Activated CD4-positive, alpha-beta T cell treated with anti-CD3 and anti-CD28 coated beads for 36 hours (primary cell): ENCODE measurements around the gene TMEM235. TPM values are rescaled to one million over a fixed set of nuclear protein-coding genes. Genes with fewer than 3 reads are reported as not detected.

Experiments used
- ATAC-seq: fragments of 200-7000 bp; cut with Tn5 transposase; one replicate; pipeline ENCODE4 v1.10.0; 2021; ENCODE audit warnings: mild to moderate bottlenecking, moderate library complexity
- CTCF ChIA-PET: fragments of 350-600 bp; sonication (Branson Sonifier 250); formaldehyde crosslinking; loops from one replicate; lab custom pipeline; 2021; ENCODE audit warnings: antibody characterized with exemption; lab: Charles Lee
- POLR2A ChIA-PET: fragments of 350-600 bp; sonication (Branson Sonifier 250); formaldehyde crosslinking; loops from one replicate; lab custom pipeline; 2021; ENCODE audit warnings: antibody characterized with exemption, inconsistent platforms; lab: Charles Lee
- DNase-seq: peaks from one replicate; pipeline ENCODE4 v3.0.0-alpha.2; 2020
- H3K27ac Mint-ChIP-seq: one replicate; pipeline ENCODE4 v1.8.0; 2021; ENCODE audit warnings: mixed read lengths
- H3K27me3 Mint-ChIP-seq: one replicate; pipeline ENCODE4 v1.8.0; 2021; ENCODE audit warnings: mixed read lengths
- H3K36me3 Mint-ChIP-seq: one replicate; pipeline ENCODE4 v1.8.0; 2021; ENCODE audit warnings: low read depth, mixed read lengths
- H3K4me1 Mint-ChIP-seq: one replicate; pipeline ENCODE4 v1.8.0; 2021; ENCODE audit warnings: mixed read lengths
- H3K4me3 Mint-ChIP-seq: one replicate; pipeline ENCODE4 v1.8.0; 2021; ENCODE audit warnings: mild to moderate bottlenecking, moderate library complexity, mixed read lengths
- H3K9me3 Mint-ChIP-seq: one replicate; pipeline ENCODE4 v1.8.0; 2021; ENCODE audit warnings: low read depth, mixed read lengths
- intact Hi-C, 2 experiments: fragments of 100-400 bp; cut with DNase I in 1 of 2; cut with micrococcal nuclease in 1 of 2; formaldehyde crosslinking; loops; one replicate each; pipeline versions ENCODE4 v1.14.2 to v1.15.1; 2022 to 2024; cut with DNase I, micrococcal nuclease
- total RNA-seq, 2 experiments: library from RNA; stranded (reverse); gene quantifications; one replicate each; pipeline ENCODE4 v1.2.3, GENCODE V29; 2021

TMEM235 gene
- total RNA-seq, 2 experiments from 2014 or later, result not detected

DNA sequence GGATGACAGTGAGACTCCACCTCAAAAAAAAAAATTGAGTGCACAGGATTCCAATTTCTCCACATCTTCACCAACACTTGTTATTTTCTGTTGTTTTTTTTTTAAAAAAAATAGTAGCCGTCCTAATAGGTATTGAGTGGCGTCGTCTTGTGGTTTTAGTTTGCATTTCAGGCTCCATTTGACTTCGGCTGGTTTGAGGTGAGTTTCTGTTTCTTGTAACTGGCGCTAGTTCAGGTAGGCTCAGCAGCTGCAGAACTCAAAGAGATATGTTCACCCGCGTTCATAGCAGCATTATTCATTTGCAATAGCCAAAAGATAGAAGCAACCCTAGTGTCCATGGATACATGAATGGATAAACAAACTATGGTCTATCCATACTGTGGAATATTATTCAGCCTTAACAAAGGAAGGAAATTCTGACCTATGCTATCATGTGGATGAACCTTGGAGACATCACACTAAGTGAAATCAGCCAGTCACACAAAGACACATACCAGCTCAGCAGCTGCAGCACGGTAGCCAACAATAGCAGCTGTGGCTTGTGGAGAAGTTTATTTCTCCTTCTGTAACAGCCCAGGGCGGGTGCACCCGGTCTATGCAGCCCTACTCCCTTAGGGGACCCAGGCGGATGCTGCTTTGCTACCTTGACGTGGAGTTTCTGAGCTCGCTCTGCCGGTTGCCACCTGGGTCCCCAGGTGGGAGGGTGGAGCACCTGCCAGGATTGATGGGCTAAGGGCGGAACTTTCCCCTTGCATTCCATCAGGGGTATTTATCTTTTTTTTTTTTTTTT lies 44.9 kb downstream of the TMEM235 start:
- peak; percentile 20 for ATAC-seq
- H3K36me3 Mint-ChIP-seq, result no peaks in the 10 kb centered on the region
- DNase-seq, result no peak
- no peak overlapping the region for H3K27ac Mint-ChIP-seq
- ChIA-PET POLR2A (no interaction called here), CTCF (interaction anchor here (1.0 kb wide), 1 partner anchor 145 kb away, joined by 5 read pairs; no protein-coding TSS in a partner anchor)
- no peaks in the 10 kb centered on the region for H3K9me3 Mint-ChIP-seq
- H3K4me3 Mint-ChIP-seq, result no peak overlapping the region
- intact Hi-C loops, result no loop called here
- H3K4me1 Mint-ChIP-seq, result peaks cover 31% of the 10 kb centered on the region
- no peaks in the 10 kb centered on the region for H3K27me3 Mint-ChIP-seq

DNA sequence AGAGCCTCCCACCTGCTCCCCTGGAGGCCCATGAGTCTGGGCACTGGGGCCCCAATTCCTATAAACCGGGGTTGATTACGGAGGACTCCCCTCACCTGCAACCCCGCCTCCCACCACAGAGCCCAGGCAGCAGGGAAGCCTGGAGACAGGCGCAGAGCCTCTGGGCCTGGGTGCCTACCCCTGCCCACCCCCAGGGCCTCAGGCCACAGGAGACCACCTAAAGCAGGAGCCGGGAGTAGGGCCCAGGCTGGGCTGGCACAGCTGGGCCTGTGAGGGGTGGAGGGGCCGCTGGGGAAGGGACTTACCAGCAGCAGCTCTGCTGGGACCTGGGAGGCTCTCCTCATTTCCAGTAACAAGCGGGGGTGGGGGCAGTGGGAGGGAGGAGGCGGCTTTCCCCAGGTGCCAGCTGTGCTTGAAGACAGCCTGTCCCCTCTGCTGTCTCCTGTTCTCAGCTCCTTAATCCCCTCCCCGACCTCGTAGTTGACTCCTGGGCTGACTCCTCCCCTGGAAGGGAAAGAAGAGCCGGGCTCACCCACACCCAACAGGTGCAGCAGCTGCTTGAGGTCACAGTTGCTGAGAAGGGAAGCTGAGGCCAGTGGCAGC lies 46.8 kb downstream of the TMEM235 start:
- ATAC-seq (peak; percentile 21), DNase-seq (no peak)
- no peaks in the 10 kb centered on the region for H3K36me3 Mint-ChIP-seq
- H3K9me3 Mint-ChIP-seq, result no peaks in the 10 kb centered on the region
- no peaks in the 10 kb centered on the region for H3K27me3 Mint-ChIP-seq
- peaks cover 12% of the 10 kb centered on the region for H3K4me1 Mint-ChIP-seq
- POLR2A ChIA-PET, result interaction anchor here (0.5 kb wide), 1 partner anchor 78 kb away, joined by 3 read pairs; no protein-coding TSS in a partner anchor
- no peak overlapping the region for H3K4me3 Mint-ChIP-seq
- no peak overlapping the region for H3K27ac Mint-ChIP-seq
- intact Hi-C loops, result no loop called here
- CTCF ChIA-PET, result no interaction called here

DNA sequence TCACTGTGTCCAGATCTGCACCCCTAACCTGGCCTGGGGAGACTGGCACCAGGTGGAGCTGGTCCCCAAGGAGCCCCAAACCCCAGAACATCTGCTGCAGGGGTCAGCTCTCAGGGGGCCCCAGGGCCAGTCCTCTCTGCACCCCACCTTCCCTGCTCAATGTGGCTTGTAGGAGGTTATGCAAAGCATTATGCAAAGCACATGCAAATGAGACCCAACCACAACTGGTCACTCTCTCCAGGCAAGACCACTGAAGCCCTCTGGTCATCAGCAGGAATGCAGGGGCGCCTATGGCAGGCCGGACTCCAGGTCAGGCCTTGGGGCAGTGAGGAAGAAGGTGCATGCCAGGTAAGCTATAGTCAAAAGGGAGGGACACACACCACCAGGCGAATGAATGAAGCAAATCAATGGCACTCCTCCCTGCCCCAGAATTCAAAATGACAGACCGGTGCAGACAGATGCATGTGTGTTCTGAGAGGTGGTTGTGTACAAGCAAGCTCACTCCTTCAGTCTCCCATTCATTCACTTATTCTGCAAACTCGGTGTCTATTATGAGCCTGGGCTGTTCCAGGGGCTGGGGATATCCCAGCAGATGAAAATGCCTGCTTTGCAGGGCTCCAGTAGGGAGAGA lies 48.0 kb downstream of the TMEM235 start:
- Mint-ChIP-seq H3K27ac (no peak overlapping the region), H3K36me3 (no peaks in the 10 kb centered on the region), H3K9me3 (no peaks in the 10 kb centered on the region), H3K4me3 (no peak overlapping the region), H3K27me3 (no peaks in the 10 kb centered on the region), H3K4me1 (peaks cover 11% of the 10 kb centered on the region)
- CTCF ChIA-PET, result interaction anchor here (1.4 kb wide), 1 partner anchor 10 kb away, joined by 3 read pairs; no protein-coding TSS in a partner anchor
- DNase-seq (no peak), ATAC-seq (no peak)
- intact Hi-C loops, result no loop called here
- POLR2A ChIA-PET, result no interaction called here

DNA sequence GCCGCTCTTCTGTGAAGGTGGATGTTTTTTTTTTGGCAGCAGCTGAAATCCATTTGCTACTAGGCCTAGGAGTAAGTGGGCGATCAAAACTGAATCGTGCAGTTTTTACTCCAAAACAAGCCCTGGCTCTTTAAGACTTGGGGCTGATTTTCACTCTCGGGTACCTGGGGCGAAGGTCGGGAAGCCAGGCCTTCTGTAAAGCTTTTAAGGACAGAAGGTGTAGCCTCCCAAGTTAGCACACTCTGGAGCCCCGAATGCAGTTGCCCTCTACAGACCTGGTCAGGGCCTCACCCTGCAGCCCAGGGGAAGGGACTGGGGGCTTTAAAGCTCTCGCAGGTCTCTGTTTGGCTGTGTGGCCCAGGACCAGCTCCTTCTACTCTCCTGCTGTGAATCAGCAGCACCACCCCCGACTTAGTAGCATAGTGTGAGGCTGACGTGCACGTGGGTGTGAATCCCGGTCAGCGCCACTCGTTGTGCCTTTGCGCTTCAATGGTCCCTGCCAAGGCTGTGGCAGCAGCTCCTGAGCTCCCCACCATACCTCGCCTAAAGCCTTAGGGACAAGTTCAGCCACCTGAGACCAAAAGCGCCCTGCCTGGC lies 49.9 kb downstream of the TMEM235 start:
- no peaks in the 10 kb centered on the region for H3K36me3 Mint-ChIP-seq

DNA sequence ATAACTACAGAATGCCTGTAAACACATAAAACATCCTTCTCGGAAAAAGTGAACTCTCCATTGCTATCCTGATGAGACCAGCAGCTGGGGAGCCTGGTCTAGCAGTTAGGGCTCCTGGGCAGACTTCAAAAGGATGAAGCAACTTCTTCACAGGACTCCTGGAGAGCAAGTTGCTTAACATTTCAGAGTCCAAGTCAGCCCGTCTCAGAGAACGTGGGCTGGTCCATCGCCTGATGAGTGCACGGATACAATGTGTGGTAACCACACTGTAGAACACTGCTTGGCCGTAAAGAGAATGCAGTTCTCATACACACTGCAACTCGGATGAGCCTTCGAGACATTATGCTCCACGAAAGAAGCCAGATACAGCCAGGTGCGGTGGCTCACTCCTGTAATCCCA lies 52.7 kb downstream of the TMEM235 start:
- DNase-seq (no peak), ATAC-seq (no peak)
- Mint-ChIP-seq H3K4me3 (no peak overlapping the region), H3K27ac (no peak overlapping the region), H3K27me3 (no peaks in the 10 kb centered on the region), H3K4me1 (peaks cover 3% of the 10 kb centered on the region), H3K9me3 (no peaks in the 10 kb centered on the region), H3K36me3 (no peaks in the 10 kb centered on the region)
- POLR2A ChIA-PET, result no interaction called here
- intact Hi-C loops, result no loop called here
- CTCF ChIA-PET, result no interaction called here

More for the DNA sequence above, 49.9 kb downstream of the TMEM235 start:
- intact Hi-C loops, result no loop called here
- ATAC-seq (no peak), DNase-seq (no peak)
- Mint-ChIP-seq H3K9me3 (no peaks in the 10 kb centered on the region), H3K27me3 (no peaks in the 10 kb centered on the region), H3K4me1 (peaks cover 7% of the 10 kb centered on the region), H3K4me3 (no peak overlapping the region), H3K27ac (no peak overlapping the region)
- ChIA-PET POLR2A (interaction anchor here (0.6 kb wide), 1 partner anchor 54 kb away, joined by 4 read pairs; no protein-coding TSS in a partner anchor), CTCF (interaction anchor here (0.6 kb wide), 1 partner anchor 278 kb away, joined by 3 read pairs; no protein-coding TSS in a partner anchor)

DNA sequence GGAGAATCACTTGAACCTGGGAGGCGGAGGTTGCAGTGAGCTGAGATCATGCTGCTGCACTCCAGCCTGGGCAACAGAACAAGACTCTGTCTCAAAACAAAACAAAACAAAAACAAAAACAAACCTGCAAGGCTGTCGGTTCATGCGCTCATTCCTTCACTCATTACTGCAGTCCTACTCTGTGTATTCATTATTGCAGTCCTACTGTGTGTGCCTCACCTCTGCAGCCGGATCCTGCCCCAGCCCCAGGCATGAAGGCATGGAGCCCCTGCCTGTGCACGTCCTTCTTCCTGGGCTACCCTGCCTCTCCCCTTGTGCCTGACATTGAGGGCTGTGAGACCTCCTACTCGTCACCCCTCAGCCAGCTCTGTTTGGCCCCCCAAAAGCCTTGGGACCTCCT lies 57.6 kb downstream of the TMEM235 start:
- POLR2A ChIA-PET, result interaction anchor here (0.6 kb wide), 2 partner anchors 592 to 1554 kb away, joined by 3 to 13 read pairs; no protein-coding TSS in a partner anchor

DNA sequence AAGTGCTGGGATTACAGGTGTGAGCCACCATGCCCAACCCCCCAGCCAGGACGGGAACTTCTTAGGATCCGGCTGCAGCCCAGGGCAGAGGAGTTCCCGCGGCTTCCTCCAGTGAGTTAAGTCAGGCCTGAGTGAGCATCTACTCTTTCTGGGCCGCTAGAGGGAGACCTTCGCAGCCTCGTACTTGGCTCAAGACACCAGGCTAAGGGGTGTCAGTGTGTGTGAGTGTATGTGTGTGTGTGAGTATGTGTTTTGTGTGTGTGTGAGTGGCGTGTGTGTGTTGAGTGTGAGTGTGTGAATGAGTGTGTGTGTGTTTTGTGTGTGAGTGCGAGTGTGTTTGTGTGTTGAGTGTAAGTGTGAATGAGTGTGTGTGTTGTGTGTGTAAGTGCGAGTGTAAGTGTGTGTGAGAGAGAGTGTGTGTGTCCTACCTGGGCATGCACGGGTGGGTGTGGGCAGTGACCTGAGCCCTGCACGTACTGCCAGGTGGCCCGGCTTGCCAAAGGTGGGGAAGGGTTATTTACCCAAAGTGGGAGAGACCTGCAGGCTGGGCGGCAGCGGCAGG lies 58.5 kb downstream of the TMEM235 start:
- ChIA-PET POLR2A (interaction anchor here (0.6 kb wide), 1 partner anchor 698 kb away, joined by 3 read pairs; no protein-coding TSS in a partner anchor), CTCF (interaction anchor here (0.8 to 3.0 kb wide), 11 partner anchors 10 to 132 kb away, joined by 3 to 16 read pairs (median 4); no protein-coding TSS in a partner anchor)
- Mint-ChIP-seq H3K36me3 (no peaks in the 10 kb centered on the region), H3K27me3 (no peaks in the 10 kb centered on the region), H3K9me3 (no peaks in the 10 kb centered on the region), H3K4me1 (peaks cover 6% of the 10 kb centered on the region), H3K4me3 (no peak overlapping the region), H3K27ac (no peak overlapping the region)
- DNase-seq (peak; percentile 86), ATAC-seq (peak; percentile 100)
- intact Hi-C loops, result loop anchor here (1.0 to 5.0 kb wide), 4 partner anchors 67 to 133 kb away; partner anchors contain the start of gene SOCS3 (in 1 of the 2)

More for the DNA sequence above, 57.6 kb downstream of the TMEM235 start:
- CTCF ChIA-PET, result interaction anchor here (0.6 to 3.0 kb wide), 16 partner anchors 9 to 420 kb away, joined by 3 to 16 read pairs (median 3); no protein-coding TSS in a partner anchor
- Mint-ChIP-seq H3K4me3 (no peak overlapping the region), H3K27me3 (no peaks in the 10 kb centered on the region), H3K27ac (no peak overlapping the region), H3K9me3 (no peaks in the 10 kb centered on the region), H3K4me1 (peaks cover 6% of the 10 kb centered on the region), H3K36me3 (no peaks in the 10 kb centered on the region)
- intact Hi-C loops, result loop anchor here (1.0 to 5.0 kb wide), 2 partner anchors 71 to 133 kb away; partner anchors contain the start of gene SOCS3 (in 1 of the 2)
- no peak for ATAC-seq
- DNase-seq, result no peak

Other genes starting within 250 kb of the TMEM235 start
- 100 to 1,000 TPM; 138 to 145 TPM for gene TMC6, start 102.9 kb upstream of the TMEM235 start, total RNA-seq
- 100 to 1,000 TPM; 123 to 139 TPM for gene TMC8, start 100.9 kb upstream of the TMEM235 start, total RNA-seq
- not detected for gene C17orf99, start 85.2 kb upstream of the TMEM235 start, total RNA-seq
- 10 to 100 TPM; 79.1 to 89.2 TPM for gene SYNGR2, start 63.0 kb upstream of the TMEM235 start, total RNA-seq
- 100 to 1,000 TPM; 157 to 195 TPM for gene TK1, start 44.6 kb upstream of the TMEM235 start, total RNA-seq
- 10 to 100 TPM; 26.3 to 26.7 TPM for gene AFMID, start 44.3 kb upstream of the TMEM235 start, total RNA-seq
- gene BIRC5, start 17.4 kb upstream of the TMEM235 start, total RNA-seq, result 100 to 1,000 TPM; 100 to 107 TPM
- gene SOCS3, start 128.4 kb downstream of the TMEM235 start, total RNA-seq, result 100 to 1,000 TPM; 150 to 162 TPM
- gene PGS1, start 147.0 kb downstream of the TMEM235 start, total RNA-seq, result 10 to 100 TPM; 73.3 to 75.0 TPM